DOHH2 (cell line): ENCODE data around the gene ARHGAP22.

ENCODE experiments used
- EZH2phosphoT487 ChIP-seq: fragments of 200-600 bp; sonication (generic); IDR thresholded peaks from 2 replicates; pipeline ENCODE4 v1.6.1; 2017; ENCODE audit warnings: borderline replicate concordance, mild to moderate bottlenecking, antibody characterized with exemption, low read length, moderate library complexity, mixed read lengths
- TF ChIP-seq, protein P1 (sequence below): fragments of 200-600 bp; sonication (generic); IDR thresholded peaks from one replicate; pipeline ENCODE4 v1.5.1; 2014; ENCODE audit warnings: antibody characterized with exemption, mild to moderate bottlenecking, low read depth, low read length; ENCODE audit not compliant: poor library complexity, severe bottlenecking

DNA sequence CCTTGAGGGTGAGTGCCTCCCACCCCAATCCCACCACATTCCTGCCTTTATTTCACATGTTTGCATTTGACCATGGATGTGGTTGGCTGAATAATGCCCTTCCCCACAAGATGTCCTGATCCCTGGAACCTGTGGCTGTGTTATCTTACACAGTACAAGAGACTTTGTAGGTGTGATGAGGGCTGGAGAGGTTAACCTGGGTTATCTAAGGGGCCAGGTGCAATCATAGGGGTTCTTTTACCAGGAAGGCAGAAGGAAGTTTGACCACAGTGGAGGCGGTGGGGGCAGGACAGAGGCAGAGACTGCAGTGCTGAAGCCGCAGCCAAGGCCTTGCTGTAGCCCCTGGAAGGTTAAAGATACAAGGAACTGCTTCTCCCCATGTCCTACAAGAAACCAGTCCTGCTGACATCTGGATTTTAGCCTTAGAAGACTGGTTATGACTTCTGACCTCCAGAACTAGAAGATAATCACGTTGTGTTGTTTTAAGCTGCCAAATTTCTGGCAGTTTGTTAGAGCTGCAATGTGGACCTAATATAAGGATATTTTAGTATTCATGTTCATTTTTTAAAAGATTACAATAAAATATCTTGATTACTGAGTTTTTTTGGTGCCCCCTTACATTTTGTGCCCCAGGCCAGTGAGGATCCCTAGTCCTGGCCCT, 136.6 kb downstream of the ARHGAP22 start:
- TF ChIP-seq, protein P1, sequence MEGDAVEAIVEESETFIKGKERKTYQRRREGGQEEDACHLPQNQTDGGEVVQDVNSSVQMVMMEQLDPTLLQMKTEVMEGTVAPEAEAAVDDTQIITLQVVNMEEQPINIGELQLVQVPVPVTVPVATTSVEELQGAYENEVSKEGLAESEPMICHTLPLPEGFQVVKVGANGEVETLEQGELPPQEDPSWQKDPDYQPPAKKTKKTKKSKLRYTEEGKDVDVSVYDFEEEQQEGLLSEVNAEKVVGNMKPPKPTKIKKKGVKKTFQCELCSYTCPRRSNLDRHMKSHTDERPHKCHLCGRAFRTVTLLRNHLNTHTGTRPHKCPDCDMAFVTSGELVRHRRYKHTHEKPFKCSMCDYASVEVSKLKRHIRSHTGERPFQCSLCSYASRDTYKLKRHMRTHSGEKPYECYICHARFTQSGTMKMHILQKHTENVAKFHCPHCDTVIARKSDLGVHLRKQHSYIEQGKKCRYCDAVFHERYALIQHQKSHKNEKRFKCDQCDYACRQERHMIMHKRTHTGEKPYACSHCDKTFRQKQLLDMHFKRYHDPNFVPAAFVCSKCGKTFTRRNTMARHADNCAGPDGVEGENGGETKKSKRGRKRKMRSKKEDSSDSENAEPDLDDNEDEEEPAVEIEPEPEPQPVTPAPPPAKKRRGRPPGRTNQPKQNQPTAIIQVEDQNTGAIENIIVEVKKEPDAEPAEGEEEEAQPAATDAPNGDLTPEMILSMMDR = no peak
- TF ChIP-seq EZH2phosphoT487 = no peak
